Heart left ventricle (tissue), 16 donors: ENCODE data around the gene GAK. TPM values are rescaled to one million over a fixed set of nuclear protein-coding genes. Genes with fewer than 3 reads are reported as not detected.

ENCODE experiments used
- ATAC-seq, 4 donors: fragments of 200-7000 bp; cut with Tn5 transposase; one replicate each; pipeline ENCODE4 v1.9.1; 2020 to 2022; ENCODE audit warnings: moderate library complexity in 4 of 4, mild to moderate bottlenecking in 3 of 4, moderate number of reproducible peaks in 1 of 4
- DNase-seq, 5 donors: peaks; one replicate each; pipeline ENCODE4 v3.0.0-alpha.2; 2020
- H3K27ac ChIP-seq, 12 donors: fragments of 200-600 bp; sonication (generic) in 4 of 12; one replicate each; pipeline versions ENCODE4 v1.5.0 to v1.8.0; 2016 to 2022; ENCODE audit warnings: mild to moderate bottlenecking in 2 of 12
- H3K27me3 ChIP-seq, 9 donors: fragments of 200-600 bp; sonication (generic) in 2 of 9; one replicate each; pipeline versions ENCODE4 v1.5.1 to v1.8.0; 2016 to 2022; ENCODE audit warnings: mild to moderate bottlenecking in 3 of 9
- H3K36me3 ChIP-seq, 9 donors: fragments of 200-600 bp; sonication (generic) in 2 of 9; one replicate each; pipeline versions ENCODE4 v1.5.0 to v1.8.0; 2018 to 2022; ENCODE audit warnings: mild to moderate bottlenecking in 2 of 9
- H3K4me1 ChIP-seq, 12 donors: fragments of 200-600 bp; sonication (generic) in 4 of 12; one replicate each; pipeline versions ENCODE4 v1.5.0 to v1.8.0; 2016 to 2022; ENCODE audit warnings: mild to moderate bottlenecking in 3 of 12
- H3K4me3 ChIP-seq, 12 donors: fragments of 200-600 bp; sonication (generic) in 4 of 12; one replicate each; pipeline versions ENCODE4 v1.5.0 to v1.8.0; 2017 to 2022; ENCODE audit warnings: mild to moderate bottlenecking in 9 of 12, moderate library complexity in 4 of 12
- H3K9me3 ChIP-seq, 12 donors: fragments of 200-600 bp; sonication (generic) in 4 of 12; one replicate each; pipeline versions ENCODE4 v1.5.0 to v1.8.0; 2016 to 2022; ENCODE audit warnings: mild to moderate bottlenecking in 1 of 12
- POLR2A ChIP-seq, 2 donors: fragments of 450-650 bp; IDR thresholded peaks; one replicate each; pipeline ENCODE4 v1.6.1; 2017; ENCODE audit warnings: antibody characterized with exemption in 2 of 2, mild to moderate bottlenecking in 2 of 2, moderate library complexity in 2 of 2
- WGBS, 4 donors: extraction: QIAGEN DNeasy Blood & Tissue Kit in 2 of 4; methylation state at CpG; one replicate each; pipeline versions ENCODE4 v1.1.5 to v1.1.7; 2013 to 2018; 5-methylcytosine and 5-hydroxymethylcytosine counted together
- intact Hi-C, 10 donors: fragments of 100-400 bp; cut with DNase I; formaldehyde crosslinking; loops; one replicate each; pipeline versions ENCODE4 v1.11.1 to v1.14.2; 2022
- polyA plus RNA-seq, 2 donors: library from polyadenylated mRNA; stranded (reverse); fragments of 200-250 nt; gene quantifications; one replicate each; pipeline ENCODE4 v1.2.3, GENCODE V29; 2013
- total RNA-seq, 9 donors: library from RNA; depleted of rRNA in 2 of 9; stranded (reverse); fragments of >200 nt in 2 of 9; fragmentation: NEBNext Ultra II Directional in 3 of 9; extraction: Animal tissue kit (Norgen Biotek cat#: 25700) in 3 of 9; gene quantifications; one replicate each; pipeline versions ENCODE4 v1.1.0 to v1.2.4, GENCODE V29; 2016 to 2023
- TF ChIP-seq, protein P1 (sequence below), 12 donors: fragments of 200-600 bp; sonication (generic) in 4 of 12; IDR thresholded peaks; one replicate each; pipeline versions ENCODE4 v1.5.0 to v1.8.0; 2018 to 2022; ENCODE audit warnings: antibody characterized with exemption in 12 of 12, mild to moderate bottlenecking in 5 of 12
- donor health status: ischemic (EF 13 %, LVEDD 7.1; RV severe dilation, severe dysfunction).
- donor health status: healthy with polysubstance abuse.
- donor health status: DM: no; HTN: yes; CAD: no.
- donor health status: DM: no; HTN: no; CAD: no.
- donor health status: ischemic (EF 25% LVEDD 6.9; RV normal size, moderate dysfunction).
- donor health status: ischemic (EF 25% LVEDD 5.7; RV mildly dilated, moderate dysfunction).
- donor health status: healthy.
- donor health status: DM: yes; HTN: yes; CAD: no.
- donor health status: ischemic (EF 35%, LVEDD 5.7; RV mildly dilated, moderate dysfunction).
- donor health status: nonischemic (EF 11% LVEDD 7.7; RV severe dilation, severe dysfunction).
- donor health status: DM: yes; HTN: yes; CAD: no.
- donor health status: PGD.
- donor health status: ischemic (EF 29% LVEDD 5.4; RV normal size, mild dysfunction).
- donor health status: nonischemic (EF 23%, LVEDD 6.1; RV moderate dilation, normal function).

The GAK gene
- total and polyA plus RNA-seq, 11 donors: 22.8 to 55.1 (median 33.8) TPM

DNA sequence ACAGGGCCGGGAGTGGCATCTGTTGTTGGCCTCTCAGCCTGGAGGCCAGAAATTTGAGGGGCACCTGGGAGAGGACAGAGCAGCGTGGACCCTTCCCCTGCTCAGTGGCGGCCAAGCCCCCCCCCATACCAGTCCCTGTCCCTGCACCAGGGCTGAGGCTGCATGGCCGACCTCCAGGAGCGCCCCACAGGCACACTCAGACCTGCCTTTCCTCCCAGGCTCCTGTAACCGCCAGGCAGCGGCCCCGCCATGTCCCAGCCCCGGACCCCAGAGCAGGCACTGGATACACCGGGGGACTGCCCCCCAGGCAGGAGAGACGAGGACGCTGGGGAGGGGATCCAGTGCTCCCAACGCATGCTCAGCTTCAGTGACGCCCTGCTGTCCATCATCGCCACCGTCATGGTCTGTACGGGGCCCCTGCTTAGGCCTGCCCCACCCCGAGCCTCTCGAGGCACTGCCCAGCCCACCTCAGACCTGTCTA lies 15.4 kb upstream of the GAK start:
- no peak for TF ChIP-seq POLR2A (IDR thresholded peaks at IDR 0.05)
- TF ChIP-seq, protein P1, sequence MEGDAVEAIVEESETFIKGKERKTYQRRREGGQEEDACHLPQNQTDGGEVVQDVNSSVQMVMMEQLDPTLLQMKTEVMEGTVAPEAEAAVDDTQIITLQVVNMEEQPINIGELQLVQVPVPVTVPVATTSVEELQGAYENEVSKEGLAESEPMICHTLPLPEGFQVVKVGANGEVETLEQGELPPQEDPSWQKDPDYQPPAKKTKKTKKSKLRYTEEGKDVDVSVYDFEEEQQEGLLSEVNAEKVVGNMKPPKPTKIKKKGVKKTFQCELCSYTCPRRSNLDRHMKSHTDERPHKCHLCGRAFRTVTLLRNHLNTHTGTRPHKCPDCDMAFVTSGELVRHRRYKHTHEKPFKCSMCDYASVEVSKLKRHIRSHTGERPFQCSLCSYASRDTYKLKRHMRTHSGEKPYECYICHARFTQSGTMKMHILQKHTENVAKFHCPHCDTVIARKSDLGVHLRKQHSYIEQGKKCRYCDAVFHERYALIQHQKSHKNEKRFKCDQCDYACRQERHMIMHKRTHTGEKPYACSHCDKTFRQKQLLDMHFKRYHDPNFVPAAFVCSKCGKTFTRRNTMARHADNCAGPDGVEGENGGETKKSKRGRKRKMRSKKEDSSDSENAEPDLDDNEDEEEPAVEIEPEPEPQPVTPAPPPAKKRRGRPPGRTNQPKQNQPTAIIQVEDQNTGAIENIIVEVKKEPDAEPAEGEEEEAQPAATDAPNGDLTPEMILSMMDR (IDR thresholded peaks at IDR 0.05): no peak
- intact Hi-C loops: no loop called here
- no peak for ATAC-seq
- 92 to 95% (median 93%) methylated on average over 18 to 19 of the region's 19 CpGs for WGBS, 4 donors
- peak in 2 of 5 donors; percentile 14 to 21 for DNase-seq
- Histone ChIP-seq H3K27ac (no peak overlapping the region), H3K9me3 (no peaks in the 10 kb centered on the region), H3K36me3 (peaks cover 0 to 19% (median 8%) of the 10 kb centered on the region in 9 donors), H3K4me1 (peaks cover 0 to 18% (median 0%) of the 10 kb centered on the region in 12 donors), H3K27me3 (no peaks in the 10 kb centered on the region), H3K4me3 (no peak overlapping the region)

DNA sequence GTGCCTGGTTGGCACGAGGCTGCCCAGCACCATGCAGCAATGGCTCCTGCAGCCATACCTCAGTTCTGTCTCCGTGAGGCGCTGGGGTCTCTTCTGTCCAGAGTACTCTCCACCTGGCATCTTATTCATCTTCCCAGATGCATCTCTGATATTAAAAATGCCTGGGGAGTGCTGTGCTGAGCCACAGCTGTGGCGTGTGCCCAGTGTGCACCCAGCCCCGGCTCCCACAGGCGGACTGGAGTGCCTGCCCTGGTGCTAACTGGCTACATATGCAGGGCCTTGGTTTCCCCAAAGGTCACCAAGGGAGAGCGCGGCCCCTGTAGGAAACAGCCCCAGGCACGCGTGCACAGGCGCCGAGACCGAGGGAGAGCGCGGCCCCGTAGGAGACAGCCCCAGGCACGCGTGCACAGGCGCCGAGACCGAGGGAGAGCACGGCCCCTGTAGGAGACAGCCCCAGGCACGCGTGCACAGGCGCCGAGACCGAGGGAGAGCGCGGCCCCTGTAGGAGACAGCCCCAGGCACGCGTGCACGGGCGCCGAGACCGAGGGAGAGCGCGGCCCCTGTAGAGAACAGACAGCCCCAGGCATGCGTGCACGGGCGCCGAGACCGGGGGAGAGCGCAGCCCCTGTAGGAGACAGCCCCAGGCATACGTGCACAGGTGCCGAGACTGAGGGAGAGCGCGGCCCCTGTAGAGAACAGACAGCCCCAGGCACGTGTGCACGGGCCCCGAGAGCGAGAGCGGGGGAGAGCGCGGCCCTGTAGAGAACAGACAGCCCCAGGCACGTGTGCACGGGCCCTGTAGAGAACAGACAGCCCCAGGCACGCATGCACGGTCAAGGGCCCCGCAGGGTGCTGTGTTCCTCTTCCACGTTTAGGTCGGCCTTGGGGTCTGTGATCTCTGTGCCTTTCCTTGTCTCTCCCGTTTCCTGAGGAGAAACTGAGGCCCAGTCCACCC lies 14.7 kb upstream of the GAK start:
- 62 to 82% (median 65%) methylated on average over 40 to 62 of the region's 62 CpGs for WGBS, 4 donors
- ATAC-seq (no peak), DNase-seq (peak in 1 of 5 donors; percentile 14)
- peaks cover 0 to 17% (median 7%) of the 10 kb centered on the region in 9 donors for H3K36me3 ChIP-seq
- no peaks in the 10 kb centered on the region for H3K27me3 ChIP-seq
- intact Hi-C loops: no loop called here
- TF ChIP-seq, protein P1 (IDR thresholded peaks at IDR 0.05): no peak
- TF ChIP-seq POLR2A (IDR thresholded peaks at IDR 0.05): no peak
- no peaks in the 10 kb centered on the region for H3K9me3 ChIP-seq
- H3K4me3 ChIP-seq: no peak overlapping the region
- H3K27ac ChIP-seq: no peak overlapping the region
- peaks cover 0 to 18% (median 0%) of the 10 kb centered on the region in 12 donors for H3K4me1 ChIP-seq

DNA sequence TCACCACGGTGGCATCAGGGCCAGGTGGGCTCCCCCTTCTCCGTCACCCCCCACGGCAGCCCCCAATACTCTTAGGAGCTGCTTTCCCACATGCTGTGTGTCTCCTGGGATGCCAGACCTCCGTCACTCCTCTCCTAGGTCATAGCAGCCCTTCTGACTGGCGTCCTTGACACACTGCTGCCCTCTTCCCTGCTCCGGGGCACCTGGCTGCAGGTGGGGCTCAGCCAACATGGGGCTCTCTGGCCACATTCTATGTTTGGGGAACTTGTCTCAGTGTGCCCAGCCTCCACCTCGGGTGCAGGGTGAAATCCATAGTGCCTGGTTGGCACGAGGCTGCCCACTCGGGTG lies 14.0 kb upstream of the GAK start:
- TF ChIP-seq, protein P1 (IDR thresholded peaks at IDR 0.05): no peak
- no peak for TF ChIP-seq POLR2A (IDR thresholded peaks at IDR 0.05)
- no peak for DNase-seq
- peaks cover 0 to 11% (median 3%) of the 10 kb centered on the region in 9 donors for H3K36me3 ChIP-seq
- no peak overlapping the region for H3K27ac ChIP-seq
- ATAC-seq: no peak
- peaks cover 0 to 18% (median 0%) of the 10 kb centered on the region in 12 donors for H3K4me1 ChIP-seq
- H3K27me3 ChIP-seq: no peaks in the 10 kb centered on the region
- no peaks in the 10 kb centered on the region for H3K9me3 ChIP-seq
- no peak overlapping the region for H3K4me3 ChIP-seq
- intact Hi-C loops: no loop called here
- 78 to 84% (median 81%) methylated on average over 7 to 9 of the region's 9 CpGs for WGBS, 4 donors
